Activated CD4-positive, alpha-beta T cell treated with anti-CD3 and anti-CD28 coated beads for 24 hours (primary cell): ENCODE results near the gene COL17A1.

ENCODE experiments used
- DNase-seq, 2 donors: peaks; one replicate each; pipeline ENCODE4 v3.0.0-alpha.2; 2020; ENCODE audit warnings: low read depth in 2 of 2

The COL17A1 gene

GRCh38 chr10:104085801-104086400 lies at the start of gene COL17A1:
Gene COL17A1, minus strand, starts transcription at chr10:104085880. Its CDS starts 5,207 bp downstream, at chr10:104080673.
- no peak for DNase-seq

GRCh38 chr10:104130041-104130440 lies 44.4 kb upstream of the COL17A1 start:
- no peak for DNase-seq

- DNase-seq: no peak
These were observed 42.5 kb upstream of the COL17A1 start for GRCh38 chr10:104128214-104128613.

GRCh38 chr10:104127411-104127810 lies 41.7 kb upstream of the COL17A1 start:
- DNase-seq: no peak

GRCh38 chr10:104123397-104123796 lies 37.7 kb upstream of the COL17A1 start:
- no peak for DNase-seq

- no peak for DNase-seq
These were observed 36.8 kb upstream of the COL17A1 start for GRCh38 chr10:104122225-104123107.

- DNase-seq: peak; percentile 96 to 98
These were observed 36.0 kb upstream of the COL17A1 start, which contains the start of gene SFR1 for GRCh38 chr10:104121485-104122224. Gene SFR1, plus strand, starts transcription at chr10:104122171. Its CDS starts 13 bp downstream, at chr10:104122184.

GRCh38 chr10:104120903-104121484 lies 35.3 kb upstream of the COL17A1 start:
- peak; percentile 70 to 74 for DNase-seq

GRCh38 chr10:104120512-104120902 lies 34.8 kb upstream of the COL17A1 start:
- DNase-seq: no peak

- no peak for DNase-seq
These were observed 34.3 kb upstream of the COL17A1 start for GRCh38 chr10:104119996-104120395.

GRCh38 chr10:104117839-104118323 lies 32.2 kb upstream of the COL17A1 start:
- DNase-seq: no peak

GRCh38 chr10:104113376-104113956 lies 27.8 kb upstream of the COL17A1 start:
- no peak for DNase-seq

- no peak for DNase-seq
These were observed 24.4 kb upstream of the COL17A1 start for GRCh38 chr10:104109908-104110662.

GRCh38 chr10:104104926-104105325 lies 19.2 kb upstream of the COL17A1 start:
- no peak for DNase-seq

- DNase-seq: no peak
These were observed 18.7 kb upstream of the COL17A1 start for GRCh38 chr10:104104418-104104817.

GRCh38 chr10:104103956-104104355 lies 18.3 kb upstream of the COL17A1 start:
- no peak for DNase-seq

GRCh38 chr10:104101902-104102301 lies 16.2 kb upstream of the COL17A1 start:
- DNase-seq: no peak

GRCh38 chr10:104100795-104101194 lies 15.1 kb upstream of the COL17A1 start:
- DNase-seq: no peak

GRCh38 chr10:104099941-104100340 lies 14.3 kb upstream of the COL17A1 start:
- DNase-seq: no peak

- no peak for DNase-seq
These were observed 13.6 kb upstream of the COL17A1 start for GRCh38 chr10:104099269-104099668.
